GM19328 (cell line): ENCODE data around the gene COMP.
"Not testable (repeated sequence)": the region's sequence is repeated elsewhere in the genome, so short reads cannot be mapped to it uniquely, and the experiment has no call there.

Experiments
- ATAC-seq: cut with Tn5 transposase; IDR thresholded peaks from one replicate; pipeline ENCODE4 v1.9.1; 2021; ENCODE audit warnings: mild to moderate bottlenecking, moderate library complexity; ENCODE audit not compliant: unreplicated experiment

Gene COMP

GRCh38 chr19:18749362-18750231, 41.5 kb downstream of the COMP start:
- ATAC-seq: no peak

GRCh38 chr19:18746401-18747325, 44.4 kb downstream of the COMP start:
- ATAC-seq: no peak

- no peak for ATAC-seq
Measured at GRCh38 chr19:18745931-18746330, 45.2 kb downstream of the COMP start.

- no peak for ATAC-seq
Measured at GRCh38 chr19:18745012-18745735, 45.9 kb downstream of the COMP start.

- no peak for ATAC-seq
Measured at GRCh38 chr19:18743784-18744418, 47.2 kb downstream of the COMP start.

GRCh38 chr19:18742838-18743783, 48.0 kb downstream of the COMP start:
- ATAC-seq: no peak

- no peak for ATAC-seq
Measured at GRCh38 chr19:18742324-18742723, 48.8 kb downstream of the COMP start.

GRCh38 chr19:18741124-18742121, 49.7 kb downstream of the COMP start:
- no peak for ATAC-seq

GRCh38 chr19:18738961-18739690, 52.0 kb downstream of the COMP start:
- ATAC-seq: no peak

GRCh38 chr19:18737954-18738351, 53.2 kb downstream of the COMP start:
- no peak for ATAC-seq

GRCh38 chr19:18737337-18737953, 53.7 kb downstream of the COMP start:
- no peak for ATAC-seq

GRCh38 chr19:18736415-18737336, 54.4 kb downstream of the COMP start:
- no peak for ATAC-seq

- ATAC-seq: no peak
Measured at GRCh38 chr19:18735752-18736151, 55.4 kb downstream of the COMP start.

GRCh38 chr19:18735324-18735723, 55.8 kb downstream of the COMP start:
- ATAC-seq: no peak

- ATAC-seq: not testable (repeated sequence)
Measured at GRCh38 chr19:18733762-18734332, 57.3 kb downstream of the COMP start.

GRCh38 chr19:18733196-18733647, 57.9 kb downstream of the COMP start:
- no peak for ATAC-seq
